ENCODE measurements around the gene FAM180B. TPM values are rescaled to one million over a fixed set of nuclear protein-coding genes. Genes with fewer than 3 reads are reported as not detected.
"Not testable (repeated sequence)": the region's sequence is repeated elsewhere in the genome, so short reads cannot be mapped to it uniquely, and the experiment has no call there.

Gene FAM180B
- polyA plus RNA-seq, 1 experiment = not detected

- ChIA-PET POLR2A (interaction anchor here (0.5 to 1.9 kb wide), 8 partner anchors 9 to 125 kb away, joined by 3 to 19 read pairs (median 3); no protein-coding TSS in a partner anchor), CTCF (interaction anchor here (0.7 to 1.8 kb wide), 10 partner anchors 8 to 294 kb away, joined by 3 to 10 read pairs (median 4); no protein-coding TSS in a partner anchor)
- Histone ChIP-seq H3K9me3 (ENCODE audit: control insufficient read depth, insufficient read depth, low read length) (peaks cover 3% of the 10 kb centered on the region; the same call in 1 of the 2 replicates), H3K27me3 (ENCODE audit: control insufficient read depth, insufficient read depth, low read length) (no peaks in the 10 kb centered on the region), H3K4me3 (ENCODE audit: low read depth, low read length) (peak overlapping the region; percentile 99), H3K27ac (ENCODE audit: low read depth, low read length) (peak overlapping the region; percentile 82)
- TF ChIP-seq CTCF (IDR thresholded peaks at IDR 0.05; ENCODE audit: low read depth, low read length) = no peak
- no peak for DNase-seq (ENCODE audit: low read depth, low spot score)
Measured at GRCh38 chr11:47552056-47552565, 34.4 kb upstream of the FAM180B start.

GRCh38 chr11:47552566-47553405 is 33.7 kb upstream of the FAM180B start, which contains the start of gene CELF1:
CELF1 (minus strand) TSS chr11:47553132; CDS start chr11:47499523, 53,609 bp downstream.
- peak; percentile 53 for DNase-seq (ENCODE audit: low read depth, low spot score)
- Histone ChIP-seq H3K4me3 (ENCODE audit: low read depth, low read length) (peak within 1 kb of the TSS; percentile 99), H3K9me3 (ENCODE audit: control insufficient read depth, insufficient read depth, low read length) (peaks cover 3% of the 10 kb centered on the region; the same call in 1 of the 2 replicates), H3K27ac (ENCODE audit: low read depth, low read length) (peak within 1 kb of the TSS; percentile 82), H3K27me3 (ENCODE audit: control insufficient read depth, insufficient read depth, low read length) (no peaks in the 10 kb centered on the region)
- ChIA-PET CTCF (interaction anchor here (0.5 to 2.5 kb wide), 43 partner anchors 9 to 151 kb away, joined by 3 to 33 read pairs (median 4); partner anchors contain the start of genes KBTBD4 and NDUFS3), POLR2A (interaction anchor here (0.5 to 1.9 kb wide), 7 partner anchors 10 to 92 kb away, joined by 3 to 19 read pairs (median 3); no protein-coding TSS in a partner anchor)
- peak; percentile 66 for TF ChIP-seq CTCF (IDR thresholded peaks at IDR 0.05; ENCODE audit: low read depth, low read length)

GRCh38 chr11:47553406-47553743 is 33.1 kb upstream of the FAM180B start:
- H3K9me3 ChIP-seq (ENCODE audit: control insufficient read depth, insufficient read depth, low read length) = peaks cover 3% of the 10 kb centered on the region; the same call in 1 of the 2 replicates
- no peak for TF ChIP-seq CTCF (IDR thresholded peaks at IDR 0.05; ENCODE audit: low read depth, low read length)
- H3K27ac ChIP-seq (ENCODE audit: low read depth, low read length) = no peak overlapping the region
- no peaks in the 10 kb centered on the region for H3K27me3 ChIP-seq (ENCODE audit: control insufficient read depth, insufficient read depth, low read length)
- no peak for DNase-seq (ENCODE audit: low read depth, low spot score)
- ChIA-PET POLR2A (interaction anchor here (0.6 kb wide), 1 partner anchor 17 kb away, joined by 3 read pairs; no protein-coding TSS in a partner anchor), CTCF (interaction anchor here (0.5 to 2.5 kb wide), 41 partner anchors 9 to 151 kb away, joined by 3 to 33 read pairs (median 4); partner anchors contain the start of genes KBTBD4 and NDUFS3)
- H3K4me3 ChIP-seq (ENCODE audit: low read depth, low read length) = peak overlapping the region; percentile 64

- H3K9me3 ChIP-seq (ENCODE audit: control insufficient read depth, insufficient read depth, low read length); H3K27ac ChIP-seq (ENCODE audit: low read depth, low read length); H3K27me3 ChIP-seq (ENCODE audit: control insufficient read depth, insufficient read depth, low read length); H3K4me3 ChIP-seq (ENCODE audit: low read depth, low read length); POLR2A ChIA-PET; CTCF ChIA-PET; DNase-seq (ENCODE audit: low read depth, low spot score): not testable (repeated sequence)
Measured at GRCh38 chr11:47557004-47557403, 29.5 kb upstream of the FAM180B start.

GRCh38 chr11:47558695-47559094 is 27.8 kb upstream of the FAM180B start:
- Histone ChIP-seq H3K4me3 (ENCODE audit: low read depth, low read length) (no peak overlapping the region), H3K9me3 (ENCODE audit: control insufficient read depth, insufficient read depth, low read length) (no peaks in the 10 kb centered on the region), H3K27ac (ENCODE audit: low read depth, low read length) (no peak overlapping the region), H3K27me3 (ENCODE audit: control insufficient read depth, insufficient read depth, low read length) (no peaks in the 10 kb centered on the region)
- no peak for TF ChIP-seq CTCF (IDR thresholded peaks at IDR 0.05; ENCODE audit: low read depth, low read length)
- no peak for DNase-seq (ENCODE audit: low read depth, low spot score)
- CTCF ChIA-PET = no interaction called here
- POLR2A ChIA-PET = interaction anchor here (0.6 kb wide), 1 partner anchor 8 kb away, joined by 5 read pairs; no protein-coding TSS in a partner anchor

Data from AG04450 (cell line).